Adrenal gland (tissue), 12 donors: Measurements from ENCODE around the gene SLC10A1. TPM values are rescaled to one million over a fixed set of nuclear protein-coding genes. Genes with fewer than 3 reads are reported as not detected.
A peak's percentile ranks its signal among the peaks of the same experiment; 100 is the strongest.

ENCODE experiments used
- DNase-seq, 7 donors: peaks; one replicate each; pipeline ENCODE4 v3.0.0-alpha.2; 2019 to 2020
- H3K27ac ChIP-seq, 5 donors: fragments of 200-600 bp; sonication (generic) in 4 of 5; 1 replicate in 3 of 5; 2 replicates in 2 of 5; pipeline versions ENCODE4 v1.5.1 to v1.8.0; 2016 to 2020; ENCODE audit warnings: mild to moderate bottlenecking in 1 of 5
- H3K27me3 ChIP-seq: fragments of 200-600 bp; 2 replicates; pipeline ENCODE4 v1.8.0; 2021
- H3K36me3 ChIP-seq, 2 donors: fragments of 200-600 bp; replicated peaks in 1 of 2; 1 replicate in 1 of 2; 2 replicates in 1 of 2; pipeline versions ENCODE4 v1.5.1 to v1.8.0; 2018 to 2022
- H3K4me1 ChIP-seq, 2 donors: fragments of 200-600 bp; replicated peaks in 1 of 2; 1 replicate in 1 of 2; 2 replicates in 1 of 2; pipeline versions ENCODE4 v1.5.1 to v1.8.0; 2018 to 2021
- H3K4me3 ChIP-seq, 4 donors: fragments of 200-600 bp; sonication (generic) in 3 of 4; one replicate each; pipeline ENCODE4 v1.5.1; 2016 to 2018
- H3K9me3 ChIP-seq, 3 donors: fragments of 200-600 bp; sonication (generic) in 1 of 3; replicated peaks in 1 of 3; 1 replicate in 2 of 3; 2 replicates in 1 of 3; pipeline versions ENCODE4 v1.5.1 to v1.8.0; 2016 to 2021
- CTCF ChIP-seq, 6 experiments: fragments of 450-650 bp in 4 of 6; fragments of 200-600 bp in 2 of 6; sonication (generic) in 1 of 6; IDR thresholded peaks; 1 replicate in 5 of 6; 2 replicates in 1 of 6; pipeline versions ENCODE4 v1.5.1 to v1.8.0; 2016 to 2021; ENCODE audit warnings: antibody characterized with exemption in 6 of 6, mild to moderate bottlenecking in 2 of 6, moderate library complexity in 1 of 6
- POLR2A ChIP-seq, 2 donors: fragments of 450-650 bp; IDR thresholded peaks; one replicate each; pipeline ENCODE4 v1.6.1; 2017; ENCODE audit warnings: antibody characterized with exemption in 2 of 2, mild to moderate bottlenecking in 2 of 2, moderate library complexity in 1 of 2
- WGBS, 4 donors: extraction: QIAGEN DNeasy Blood & Tissue Kit in 2 of 4; methylation state at CpG; one replicate each; pipeline versions ENCODE4 v1.1.5 to v1.1.7; 2013 to 2017; 5-methylcytosine and 5-hydroxymethylcytosine counted together
- intact Hi-C, 2 donors: fragments of 100-400 bp; cut with DNase I; formaldehyde crosslinking; loops; one replicate each; pipeline versions ENCODE4 v1.14.1 to v1.15.0; 2022 to 2023
- polyA plus RNA-seq, 3 donors: library from polyadenylated mRNA; stranded (reverse); fragments of 200-250 nt in 2 of 3; fragments of 350-450 nt in 1 of 3; fragmentation: Illumina TruSeq in 1 of 3; extraction: RNeasy Lipid Tissue Mini Kit (QIAGEN cat#74804) in 1 of 3; gene quantifications; one replicate each; pipeline ENCODE4 v1.2.3, GENCODE V29; 2013 to 2014
- total RNA-seq, 9 donors: library from RNA; depleted of rRNA in 4 of 9; stranded (reverse); fragments of >200 nt in 4 of 9; fragments of 120-200 nt in 1 of 9; fragmentation: NEBNext Ultra II Directional in 1 of 9; extraction: Animal tissue kit (Norgen Biotek cat#: 25700) in 1 of 9; gene quantifications; one replicate each; pipeline versions ENCODE4 v1.1.0 to v1.2.4, GENCODE V29; 2013 to 2023
- donor health status: healthy with polysubstance abuse.
- donor health status: Bipolar disorder and iron deficiency.
- donor health status: DM: yes; HTN: yes; CAD: no.
- donor health status: DM: no; HTN: no; CAD: no.
- donor health status: DM: no; HTN: no; CAD: no.
- donor health status: DM: yes; HTN: yes; CAD: no.

The SLC10A1 gene
- total and polyA plus RNA-seq, 12 donors, result not detected

- Histone ChIP-seq H3K36me3 (peaks cover 0 to 75% of the 10 kb centered on the region in 2 donors), H3K4me1 (peaks cover 0 to 25% of the 10 kb centered on the region in 2 donors), H3K9me3 (no peaks in the 10 kb centered on the region), H3K27me3 (no peaks in the 10 kb centered on the region), H3K4me3 (no peak overlapping the region), H3K27ac (no peak overlapping the region)
- TF ChIP-seq POLR2A (IDR thresholded peaks at IDR 0.05) (no peak), CTCF (IDR thresholded peaks at IDR 0.05) (no peak)
- intact Hi-C loops, result no loop called here
- 88 to 93% (median 89%) methylated on average over 4 of the region's 4 CpGs for WGBS, 4 donors
- no peak for DNase-seq
Observed at GRCh38 chr14:69776875-69777453, 20.1 kb downstream of the SLC10A1 start.

- H3K27me3 ChIP-seq, result no peaks in the 10 kb centered on the region
- no peak overlapping the region for H3K27ac ChIP-seq
- WGBS, 4 donors, result 85 to 94% (median 91%) methylated on average over 3 of the region's 3 CpGs
- H3K36me3 ChIP-seq, result peaks cover 0 to 93% of the 10 kb centered on the region in 2 donors
- H3K9me3 ChIP-seq, result no peaks in the 10 kb centered on the region
- no peak for DNase-seq
- H3K4me3 ChIP-seq, result no peak overlapping the region
- intact Hi-C loops, result no loop called here
- TF ChIP-seq POLR2A (IDR thresholded peaks at IDR 0.05) (no peak), CTCF (IDR thresholded peaks at IDR 0.05) (no peak)
- H3K4me1 ChIP-seq, result peaks cover 3 to 33% of the 10 kb centered on the region in 2 donors
Observed at GRCh38 chr14:69775012-69775411, 22.0 kb downstream of the SLC10A1 start.

- 95 to 97% (median 96%) methylated on average over 7 of the region's 7 CpGs for WGBS, 4 donors
- intact Hi-C loops, result no loop called here
- H3K4me3 ChIP-seq, result no peak overlapping the region
- H3K27ac ChIP-seq, result no peak overlapping the region
- DNase-seq, result peak in 1 of 7 donors; percentile 45
- H3K36me3 ChIP-seq, result peaks cover 0 to 94% of the 10 kb centered on the region in 2 donors
- H3K27me3 ChIP-seq, result no peaks in the 10 kb centered on the region
- H3K9me3 ChIP-seq, result no peaks in the 10 kb centered on the region
- TF ChIP-seq POLR2A (IDR thresholded peaks at IDR 0.05), result no peak
- no peak for TF ChIP-seq CTCF (IDR thresholded peaks at IDR 0.05)
- H3K4me1 ChIP-seq, result peaks cover 13 to 46% of the 10 kb centered on the region in 2 donors
Observed at GRCh38 chr14:69773571-69774276, 23.3 kb downstream of the SLC10A1 start.

- H3K4me1 ChIP-seq, result peaks cover 20 to 53% of the 10 kb centered on the region in 2 donors
- intact Hi-C loops, result no loop called here
- H3K36me3 ChIP-seq, result peaks cover 0 to 91% of the 10 kb centered on the region in 2 donors
- no peaks in the 10 kb centered on the region for H3K27me3 ChIP-seq
- peak in 1 of 7 donors; percentile 49 for DNase-seq
- 87 to 89% (median 88%) methylated on average over 11 of the region's 11 CpGs for WGBS, 4 donors
- H3K27ac ChIP-seq, result no peak overlapping the region
- no peaks in the 10 kb centered on the region for H3K9me3 ChIP-seq
- H3K4me3 ChIP-seq, result no peak overlapping the region
- TF ChIP-seq POLR2A (IDR thresholded peaks at IDR 0.05) (no peak), CTCF (IDR thresholded peaks at IDR 0.05) (no peak)
Observed at GRCh38 chr14:69772082-69773017, 24.7 kb downstream of the SLC10A1 start.
